HCT116 (cell line): ENCODE results near the gene CTU1. TPM values are rescaled to one million over a fixed set of nuclear protein-coding genes. Genes with fewer than 3 reads are reported as not detected.

Source experiments
- ATAC-seq: fragments of 200-7000 bp; cut with Tn5 transposase; 2 replicates; pipeline ENCODE4 v1.9.1; 2020; ENCODE audit warnings: mild to moderate bottlenecking, moderate library complexity
- BruUV-seq: library from RNA; stranded (reverse); fragments of 400-500 nt; replicated peaks from 2 replicates; lab custom pipeline; 2021; lab: Mats Ljungman, UMichigan
- CTCF ChIA-PET: fragments of 300-600 bp; sonication (Branson Sonifier 250); formaldehyde crosslinking; loops from one replicate; lab custom pipeline; 2021; ENCODE audit warnings: antibody characterized with exemption; lab: Charles Lee
- POLR2A ChIA-PET: fragments of 300-600, 350-600 bp; sonication (Branson Sonifier 250); formaldehyde crosslinking; loops from one replicate; lab custom pipeline; 2021; ENCODE audit warnings: antibody characterized with exemption; lab: Charles Lee
- RAD21 ChIA-PET, 2 experiments: fragments of 300-600 bp; sonication (Branson Sonifier 250); formaldehyde crosslinking; loops; one replicate each; lab custom pipeline; 2023; ENCODE audit warnings: low total read pairs in 2 of 2; ENCODE audit not compliant: uncharacterized antibody in 2 of 2, unreplicated experiment in 2 of 2, low non-redundant PET in 1 of 2; lab: Charles Lee
- DNase-seq: peaks from one replicate; pipeline ENCODE4 v3.0.0-alpha.2; 2010; ENCODE audit warnings: low read depth, low spot score
- H2AFZ ChIP-seq: fragments of 200-600 bp; shearing (Covaris generic), sonication (generic); 2 replicates; pipeline ENCODE4 v1.6.1; 2017; ENCODE audit warnings: low read depth, mixed run types, mixed read lengths, antibody characterized with exemption, low read length; ENCODE audit not compliant: poor library complexity, severe bottlenecking
- H3K27ac ChIP-seq: 2 replicates; pipeline ENCODE4 v1.5.1; 2012; ENCODE audit warnings: low read depth, low read length
- H3K27me3 ChIP-seq: fragments of 200-600 bp; sonication (generic); 2 replicates; pipeline ENCODE4 v1.6.1; 2016; ENCODE audit warnings: mixed run types, low read length, mixed read lengths; ENCODE audit not compliant: insufficient read depth
- H3K36me3 ChIP-seq, 2 experiments: fragments of 200-500 bp in 1 of 2; fragments of 200-600 bp in 1 of 2; sonication (Bioruptor generic) in 1 of 2; sonication (generic) in 1 of 2; 2 replicates each; pipeline versions ENCODE4 v1.5.1 to v1.6.1; 2014 to 2016; ENCODE audit warnings: low read length in 2 of 2, inconsistent platforms in 1 of 2, mixed read lengths in 1 of 2, mixed run types in 1 of 2; ENCODE audit not compliant: insufficient read depth in 2 of 2, control insufficient read depth in 1 of 2
- H3K4me1 ChIP-seq, 2 experiments: fragments of 200-600 bp in 1 of 2; sonication (generic) in 1 of 2; 2 replicates each; pipeline versions ENCODE4 v1.5.1 to v1.6.1; 2012 to 2017; ENCODE audit warnings: low read length in 2 of 2, inconsistent platforms in 1 of 2, mild to moderate bottlenecking in 1 of 2, mixed read lengths in 1 of 2, mixed run types in 1 of 2, moderate library complexity in 1 of 2; ENCODE audit not compliant: insufficient read depth in 2 of 2, control insufficient read depth in 1 of 2
- H3K4me2 ChIP-seq: fragments of 200-600 bp; sonication (generic); 2 replicates; pipeline ENCODE4 v1.6.1; 2017; ENCODE audit warnings: mixed run types, low read length, mixed read lengths
- H3K4me3 ChIP-seq, 2 experiments: fragments of 200-600 bp in 1 of 2; sonication (generic) in 1 of 2; replicated peaks in 1 of 2; 2 replicates each; pipeline ENCODE4 v1.5.1; 2011 to 2016; ENCODE audit warnings: low read length in 2 of 2, control low read depth in 1 of 2, low read depth in 1 of 2, mild to moderate bottlenecking in 1 of 2, mixed read lengths in 1 of 2, mixed run types in 1 of 2
- H3K79me2 ChIP-seq: fragments of 200-600 bp; sonication (generic); 2 replicates; pipeline ENCODE4 v1.6.1; 2017; ENCODE audit warnings: mild to moderate bottlenecking, mixed run types, low read length, moderate library complexity, mixed read lengths; ENCODE audit not compliant: insufficient read depth
- H3K9ac ChIP-seq: fragments of 200-600 bp; sonication (generic); 2 replicates; pipeline ENCODE4 v1.6.1; 2016; ENCODE audit warnings: low read length, mixed read lengths
- H3K9me2 ChIP-seq: fragments of 200-600 bp; sonication (generic), shearing (Covaris generic); 2 replicates; pipeline ENCODE4 v1.6.1; 2017; ENCODE audit warnings: mixed run types, mild to moderate bottlenecking, moderate library complexity; ENCODE audit not compliant: insufficient read depth
- H3K9me3 ChIP-seq, 2 experiments: fragments of 200-500 bp in 1 of 2; fragments of 200-600 bp in 1 of 2; sonication (Bioruptor generic) in 1 of 2; sonication (generic) in 1 of 2; 2 replicates each; pipeline ENCODE4 v1.6.1; 2014 to 2017; ENCODE audit warnings: low read length in 2 of 2, mixed read lengths in 2 of 2, inconsistent platforms in 1 of 2, low read depth in 1 of 2, mild to moderate bottlenecking in 1 of 2, mixed run types in 1 of 2, moderate library complexity in 1 of 2; ENCODE audit not compliant: control insufficient read depth in 1 of 2, insufficient read depth in 1 of 2
- H4K20me1 ChIP-seq: fragments of 200-600 bp; sonication (generic), shearing (Covaris generic); 2 replicates; pipeline ENCODE4 v1.6.1; 2017; ENCODE audit warnings: mixed run types, mild to moderate bottlenecking, moderate library complexity; ENCODE audit not compliant: insufficient read depth
- EZH2 ChIP-seq: fragments of 200-600 bp; sonication (generic); IDR thresholded peaks from 2 replicates; pipeline ENCODE4 v1.6.1; 2017; ENCODE audit warnings: antibody characterized with exemption, mixed run types
- JUND ChIP-seq: IDR thresholded peaks from 2 replicates; pipeline ENCODE4 v1.6.1; 2012
- POLR2A ChIP-seq: IDR thresholded peaks from 2 replicates; pipeline ENCODE4 v1.7.0; 2011; ENCODE audit warnings: borderline replicate concordance; ENCODE audit not compliant: insufficient read depth, insufficient read length; ENCODE audit errors: extremely low read depth
- intact Hi-C: fragments of 100-400 bp; cut with micrococcal nuclease; formaldehyde crosslinking; loops from 2 replicates; pipeline ENCODE4 v1.10.0; 2022
- total RNA-seq: library from RNA; stranded (reverse); gene quantifications from one replicate; pipeline ENCODE4 v1.2.1, GENCODE V29; 2021; ENCODE audit not compliant: unreplicated experiment
- TF ChIP-seq, protein P1 (sequence below), 3 experiments: fragments of 200-600 bp in 1 of 3; sonication (generic) in 1 of 3; IDR thresholded peaks in 2 of 3; conservative IDR thresholded peaks in 1 of 3; 2 replicates each; pipeline ENCODE4 v1.5.1; 2012 to 2017; ENCODE audit warnings: low read depth in 2 of 3, low read length in 2 of 3, antibody characterized with exemption in 1 of 3, borderline replicate concordance in 1 of 3, control low read depth in 1 of 3, mild to moderate bottlenecking in 1 of 3, mixed read lengths in 1 of 3, mixed run types in 1 of 3, moderate library complexity in 1 of 3; ENCODE audit not compliant: insufficient read depth in 1 of 3

Gene CTU1
- total RNA-seq, 1 experiment from 2014 or later: 14.0 TPM

DNA sequence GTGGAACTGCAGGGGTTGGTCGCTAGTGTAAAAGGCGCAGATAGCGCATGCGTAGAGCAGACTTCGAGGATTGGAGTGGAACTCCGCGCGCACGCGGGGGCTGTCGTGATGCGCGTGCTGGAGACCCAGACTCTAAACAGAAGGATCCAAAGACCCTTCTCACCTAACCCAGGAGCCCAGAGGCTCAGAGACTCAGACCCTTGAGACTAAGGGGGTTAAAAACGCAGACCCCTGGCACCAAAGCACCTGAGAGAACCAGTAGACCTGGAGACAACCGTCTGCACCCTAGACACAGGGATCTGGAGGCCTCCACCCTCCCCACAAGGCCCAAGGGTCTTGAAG is 567 bp upstream of the CTU1 start:
- Histone ChIP-seq H3K79me2 (peaks cover 34% of the 10 kb centered on the region), H3K36me3 (peaks cover 0 to 6% of the 10 kb centered on the region in 2 experiments; a peak in 2 of 4 replicates), H3K9ac (peak overlapping the region; percentile 70)
- intact Hi-C loops: no loop called here
- no peak for TF ChIP-seq POLR2A
- no peak for TF ChIP-seq EZH2
- TF ChIP-seq, all 23 proteins: peak for 0
- Histone ChIP-seq H3K27ac (no peak overlapping the region), H3K4me2 (peak overlapping the region; percentile 97), H4K20me1 (no peaks in the 10 kb centered on the region), H3K9me3 (no peaks in the 10 kb centered on the region), H2AFZ (peak overlapping the region; percentile 91), H3K27me3 (no peaks in the 10 kb centered on the region; the same call in 1 of the 2 replicates), H3K4me3 (peak overlapping the region; percentile 93 to 95), H3K4me1 (peaks cover 19 to 37% of the 10 kb centered on the region in 2 experiments), H3K9me2 (no peaks in the 10 kb centered on the region)
- ChIA-PET CTCF (no interaction called here), POLR2A (no interaction called here), RAD21 (no interaction called here)
- DNase-seq: no peak
- ATAC-seq: peak; percentile 9
- BruUV-seq: no TSS peak

DNA sequence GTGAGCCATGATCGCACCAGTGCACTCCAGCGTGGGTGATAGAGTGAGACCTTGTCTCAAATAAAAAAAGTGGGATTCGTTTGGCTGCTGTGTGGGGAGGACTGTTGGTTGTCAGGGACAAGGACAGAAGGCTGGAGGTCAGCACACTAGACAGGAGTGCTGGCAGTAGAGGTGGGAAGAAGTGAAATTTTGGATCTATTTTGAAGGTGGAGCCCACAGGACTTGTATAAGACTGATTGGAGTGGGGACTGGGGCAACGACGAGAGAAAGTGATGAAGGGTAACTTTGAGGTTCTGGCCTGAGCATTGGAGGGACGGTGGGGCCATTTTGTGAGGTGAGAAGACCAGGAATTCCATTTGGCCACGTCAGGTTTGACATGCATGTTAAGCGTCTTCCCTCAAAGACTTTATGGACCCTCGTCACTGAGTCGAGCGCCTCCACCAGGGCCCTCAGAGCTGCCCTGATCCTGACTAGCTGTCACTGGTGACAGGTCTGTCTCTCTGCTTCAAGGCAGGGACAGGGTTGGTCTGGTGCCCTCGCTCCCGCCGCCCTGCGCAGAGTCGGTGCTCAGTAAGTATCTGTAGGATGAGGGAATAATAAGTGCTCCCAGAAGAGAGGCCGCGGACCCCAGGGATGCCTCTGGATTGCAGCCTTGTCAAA is 673 bp downstream of the CTU1 start:
- POLR2A ChIA-PET: no interaction called here
- H3K79me2 ChIP-seq: peaks cover 40% of the 10 kb centered on the region

More for the DNA sequence above, 673 bp downstream of the CTU1 start:
- peak overlapping the region; percentile 97 for H3K4me2 ChIP-seq
- peaks cover 19 to 37% of the 10 kb centered on the region in 2 experiments for H3K4me1 ChIP-seq
- ChIA-PET RAD21 (no interaction called here), CTCF (no interaction called here)
- BruUV-seq: TSS peak; percentile 62
- ATAC-seq (peak; percentile 33), DNase-seq (peak; percentile 15)
- no peaks in the 10 kb centered on the region for H4K20me1 ChIP-seq
- H3K36me3 ChIP-seq: peaks cover 6 to 12% of the 10 kb centered on the region in 2 experiments; a peak in 3 of 4 replicates
- H3K4me3 ChIP-seq: peak overlapping the region; percentile 93 to 95
- peak overlapping the region; percentile 44 for H3K27ac ChIP-seq
- no peaks in the 10 kb centered on the region for H3K9me2 ChIP-seq
- intact Hi-C loops: no loop called here
- no peaks in the 10 kb centered on the region for H3K9me3 ChIP-seq
- TF ChIP-seq, protein P1, sequence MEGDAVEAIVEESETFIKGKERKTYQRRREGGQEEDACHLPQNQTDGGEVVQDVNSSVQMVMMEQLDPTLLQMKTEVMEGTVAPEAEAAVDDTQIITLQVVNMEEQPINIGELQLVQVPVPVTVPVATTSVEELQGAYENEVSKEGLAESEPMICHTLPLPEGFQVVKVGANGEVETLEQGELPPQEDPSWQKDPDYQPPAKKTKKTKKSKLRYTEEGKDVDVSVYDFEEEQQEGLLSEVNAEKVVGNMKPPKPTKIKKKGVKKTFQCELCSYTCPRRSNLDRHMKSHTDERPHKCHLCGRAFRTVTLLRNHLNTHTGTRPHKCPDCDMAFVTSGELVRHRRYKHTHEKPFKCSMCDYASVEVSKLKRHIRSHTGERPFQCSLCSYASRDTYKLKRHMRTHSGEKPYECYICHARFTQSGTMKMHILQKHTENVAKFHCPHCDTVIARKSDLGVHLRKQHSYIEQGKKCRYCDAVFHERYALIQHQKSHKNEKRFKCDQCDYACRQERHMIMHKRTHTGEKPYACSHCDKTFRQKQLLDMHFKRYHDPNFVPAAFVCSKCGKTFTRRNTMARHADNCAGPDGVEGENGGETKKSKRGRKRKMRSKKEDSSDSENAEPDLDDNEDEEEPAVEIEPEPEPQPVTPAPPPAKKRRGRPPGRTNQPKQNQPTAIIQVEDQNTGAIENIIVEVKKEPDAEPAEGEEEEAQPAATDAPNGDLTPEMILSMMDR (IDR thresholded peaks at IDR 0.05 in 2 of 3, conservative IDR thresholded peaks at IDR 0.05 in 1 of 3; ENCODE audit: borderline replicate concordance in 1 of 3, insufficient read depth in 1 of 3, low read depth in 2 of 3, low read length in 2 of 3): 0 out of 6 replicates have a peak, but pooled peaks of 1 of the 3 experiments have one; percentile 3
- no peak for TF ChIP-seq JUND
- no peak overlapping the region for H2AFZ ChIP-seq
- peak overlapping the region; percentile 70 for H3K9ac ChIP-seq
- no peaks in the 10 kb centered on the region for H3K27me3 ChIP-seq
